BLaER1 (cell line): ENCODE measurements around the gene FNTB.

Source experiments
- H3K27ac ChIP-seq: shearing (Covaris generic); formaldehyde crosslinking; 2 replicates; pipeline ENCODE4 v1.8.1; 2022
- H3K27me3 ChIP-seq: shearing (Covaris generic); formaldehyde crosslinking; 2 replicates; pipeline ENCODE4 v1.8.1; 2022
- H3K36me3 ChIP-seq: shearing (Covaris generic); formaldehyde crosslinking; 2 replicates; pipeline ENCODE4 v1.8.1; 2022
- H3K4me1 ChIP-seq: shearing (Covaris generic); formaldehyde crosslinking; 2 replicates; pipeline ENCODE4 v1.8.1; 2022
- H3K4me2 ChIP-seq: shearing (Covaris generic); formaldehyde crosslinking; 2 replicates; pipeline ENCODE4 v1.8.1; 2022
- H3K4me3 ChIP-seq: shearing (Covaris generic); formaldehyde crosslinking; 2 replicates; pipeline ENCODE4 v1.8.1; 2022
- H3K9ac ChIP-seq: shearing (Covaris generic); formaldehyde crosslinking; 2 replicates; pipeline ENCODE4 v1.8.1; 2022
- H3K9me3 ChIP-seq: shearing (Covaris generic); formaldehyde crosslinking; 2 replicates; pipeline ENCODE4 v1.8.1; 2022
- H4K20me1 ChIP-seq: shearing (Covaris generic); formaldehyde crosslinking; 2 replicates; pipeline ENCODE4 v1.8.1; 2022
- Cebpa-rat ChIP-seq: shearing (Covaris generic); IDR thresholded peaks from 2 replicates; pipeline ENCODE4 v1.8.1; 2022

The FNTB gene

GRCh38 chr14:65092349-65092748 lies 105.7 kb downstream of the FNTB start:
- Histone ChIP-seq H3K9ac (no peak overlapping the region), H3K4me3 (no peak overlapping the region), H3K27ac (no peak overlapping the region), H3K27me3 (no peaks in the 10 kb centered on the region), H3K36me3 (peaks cover 100% of the 10 kb centered on the region), H3K4me2 (no peak overlapping the region), H3K9me3 (peaks cover 33% of the 10 kb centered on the region), H4K20me1 (peaks cover 87% of the 10 kb centered on the region), H3K4me1 (peaks cover 16% of the 10 kb centered on the region)
- TF ChIP-seq Cebpa-rat = no peak

- no peak for TF ChIP-seq Cebpa-rat
- no peak overlapping the region for H3K9ac ChIP-seq
- H3K4me1 ChIP-seq = peaks cover 50% of the 10 kb centered on the region
- H3K27ac ChIP-seq = no peak overlapping the region
- H4K20me1 ChIP-seq = peaks cover 100% of the 10 kb centered on the region
- H3K9me3 ChIP-seq = no peaks in the 10 kb centered on the region
- H3K27me3 ChIP-seq = no peaks in the 10 kb centered on the region
- H3K36me3 ChIP-seq = peaks cover 83% of the 10 kb centered on the region
- H3K4me2 ChIP-seq = peak overlapping the region; percentile 43
- no peak overlapping the region for H3K4me3 ChIP-seq
Observed at GRCh38 chr14:65095633-65096205, 109.0 kb downstream of the FNTB start.

DNA sequence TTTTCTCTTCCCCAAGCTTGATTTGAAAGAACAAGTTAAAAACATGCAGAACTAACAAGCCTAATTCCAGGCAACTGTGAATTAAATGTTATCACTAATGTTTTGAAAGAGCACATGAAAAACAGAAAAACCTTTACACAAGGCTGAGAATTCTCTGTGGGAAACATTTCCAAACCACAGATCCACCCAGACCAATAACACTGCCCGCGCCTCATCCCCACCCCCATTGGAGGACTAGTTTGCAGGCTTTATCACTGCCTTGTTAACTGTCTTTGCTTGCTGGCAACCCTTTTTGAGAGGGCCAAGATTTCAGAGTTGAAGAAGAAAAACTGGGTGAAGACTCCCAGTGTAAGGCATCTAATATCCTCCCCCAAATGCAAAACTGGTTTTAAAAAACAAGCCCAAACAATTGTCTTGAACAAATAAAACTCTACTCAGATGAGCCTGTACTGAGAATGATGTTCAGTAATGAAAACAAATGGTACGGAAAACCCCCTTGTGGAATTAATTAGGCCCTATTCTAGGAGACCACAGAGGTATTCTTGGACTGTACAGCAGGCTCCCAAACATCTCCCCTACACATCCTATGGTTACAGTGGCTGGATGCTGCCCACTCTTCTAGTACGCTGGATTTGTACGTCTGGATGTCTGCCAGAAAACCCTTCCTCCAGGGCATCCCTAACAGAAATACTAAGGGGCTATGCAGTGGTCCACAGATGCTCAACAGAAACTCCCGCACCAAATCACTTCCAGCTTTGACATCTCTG lies 109.8 kb downstream of the FNTB start:
- peaks cover 75% of the 10 kb centered on the region for H3K36me3 ChIP-seq
- no peak for TF ChIP-seq Cebpa-rat
- H4K20me1 ChIP-seq = peaks cover 98% of the 10 kb centered on the region
- peak overlapping the region; percentile 43 for H3K4me2 ChIP-seq
- no peak overlapping the region for H3K4me3 ChIP-seq
- no peak overlapping the region for H3K9ac ChIP-seq
- no peaks in the 10 kb centered on the region for H3K9me3 ChIP-seq
- peaks cover 54% of the 10 kb centered on the region for H3K4me1 ChIP-seq
- H3K27ac ChIP-seq = no peak overlapping the region
- H3K27me3 ChIP-seq = no peaks in the 10 kb centered on the region

DNA sequence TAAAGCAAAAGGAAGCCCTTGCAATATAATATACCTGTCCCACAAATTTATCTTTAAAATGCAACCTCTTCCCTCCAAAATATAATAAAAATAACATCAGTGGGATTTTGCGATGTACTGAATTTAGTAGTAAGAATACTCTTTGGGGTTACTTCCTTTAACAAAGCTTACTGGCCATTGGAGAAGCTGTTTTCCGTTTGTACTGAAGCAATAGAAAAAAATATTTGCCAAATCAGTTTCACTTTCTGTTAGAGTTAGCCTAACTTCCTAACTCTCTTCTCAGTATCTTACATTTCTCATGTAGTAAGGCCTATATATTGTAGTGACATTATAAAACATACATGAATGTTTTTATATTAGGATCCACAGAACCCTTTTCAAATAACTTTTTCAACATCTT lies 111.9 kb downstream of the FNTB start:
- H3K4me2 ChIP-seq = peak overlapping the region; percentile 89
- no peak overlapping the region; the same call in 1 of the 2 replicates for H3K9ac ChIP-seq
- no peak for TF ChIP-seq Cebpa-rat
- H3K4me3 ChIP-seq = peak overlapping the region; percentile 48
- no peaks in the 10 kb centered on the region for H3K27me3 ChIP-seq
- H3K4me1 ChIP-seq = peaks cover 59% of the 10 kb centered on the region
- H3K27ac ChIP-seq = peak overlapping the region; percentile 36; the same call in 1 of the 2 replicates
- H4K20me1 ChIP-seq = peaks cover 82% of the 10 kb centered on the region
- peaks cover 54% of the 10 kb centered on the region for H3K36me3 ChIP-seq
- no peaks in the 10 kb centered on the region for H3K9me3 ChIP-seq

- Histone ChIP-seq H3K9ac (peak overlapping the region; percentile 94), H3K4me3 (peak overlapping the region; percentile 98), H3K27ac (peak overlapping the region; percentile 93), H3K4me2 (peak overlapping the region; percentile 89), H4K20me1 (peaks cover 58% of the 10 kb centered on the region), H3K27me3 (no peaks in the 10 kb centered on the region), H3K36me3 (peaks cover 30% of the 10 kb centered on the region), H3K9me3 (no peaks in the 10 kb centered on the region), H3K4me1 (peaks cover 80% of the 10 kb centered on the region)
- TF ChIP-seq Cebpa-rat = no peak
Observed at GRCh38 chr14:65100922-65101541, 114.3 kb downstream of the FNTB start.

DNA sequence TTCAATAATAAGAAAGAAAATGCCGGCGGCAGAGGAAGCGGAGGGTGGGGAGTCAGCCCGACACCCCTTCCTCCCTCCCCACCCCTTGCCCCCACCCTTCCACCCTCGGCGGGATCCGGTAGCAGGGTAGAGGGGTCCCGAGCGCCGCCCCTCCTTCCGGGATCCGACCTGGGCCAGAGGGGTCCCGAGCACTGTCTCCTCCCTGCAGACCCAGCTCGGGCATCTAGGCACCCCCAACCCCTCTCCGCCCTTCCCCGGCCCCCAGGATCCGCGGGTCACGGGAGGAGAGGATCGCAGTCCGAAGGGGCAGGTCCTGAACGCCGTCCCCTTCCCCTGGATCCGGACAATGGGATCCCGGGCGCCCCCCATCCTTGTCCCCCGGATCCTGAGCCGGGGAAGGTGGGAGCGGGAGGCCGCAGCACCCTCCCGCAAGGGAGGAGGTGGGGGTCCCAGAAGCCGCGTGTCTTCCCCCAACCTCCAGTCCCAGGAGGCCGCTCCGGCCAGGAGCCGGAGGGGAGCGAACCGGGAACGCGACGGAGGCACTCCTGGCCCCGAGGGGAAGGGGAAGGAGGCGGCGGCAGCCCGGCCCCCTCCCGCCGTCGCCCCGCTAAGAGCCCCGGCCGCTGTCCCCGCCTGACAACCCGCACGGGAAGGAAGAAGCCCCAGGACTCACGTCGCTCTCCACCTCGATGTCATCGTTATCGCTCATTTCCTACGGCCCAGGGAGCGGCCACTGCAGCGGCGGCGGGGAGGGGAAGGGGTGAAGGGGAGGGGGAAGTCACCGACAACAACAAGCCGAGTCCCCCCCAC lies 115.1 kb downstream of the FNTB start:
- no peaks in the 10 kb centered on the region for H3K27me3 ChIP-seq
- peaks cover 22% of the 10 kb centered on the region for H3K36me3 ChIP-seq
- H3K9ac ChIP-seq = peak overlapping the region; percentile 94
- H4K20me1 ChIP-seq = peaks cover 50% of the 10 kb centered on the region
- H3K27ac ChIP-seq = peak overlapping the region; percentile 93
- peak overlapping the region; percentile 98 for H3K4me3 ChIP-seq
- TF ChIP-seq Cebpa-rat = no peak
- peaks cover 80% of the 10 kb centered on the region for H3K4me1 ChIP-seq
- H3K4me2 ChIP-seq = peak overlapping the region; percentile 89
- no peaks in the 10 kb centered on the region for H3K9me3 ChIP-seq

GRCh38 chr14:65102441-65103149 lies 115.9 kb downstream of the FNTB start, which contains the start of gene MAX:
Gene MAX, minus strand, starts transcription at chr14:65102517. Its CDS starts 178 bp downstream, at chr14:65102339.
- H3K4me3 ChIP-seq = peak within 1 kb of the TSS; percentile 98
- peaks cover 42% of the 10 kb centered on the region for H4K20me1 ChIP-seq
- peak within 1 kb of the TSS; percentile 93 for H3K27ac ChIP-seq
- H3K27me3 ChIP-seq = no peaks in the 10 kb centered on the region
- H3K9ac ChIP-seq = peak within 1 kb of the TSS; percentile 94
- peaks cover 15% of the 10 kb centered on the region; the same call in 1 of the 2 replicates for H3K36me3 ChIP-seq
- H3K4me2 ChIP-seq = peak within 1 kb of the TSS; percentile 89
- H3K4me1 ChIP-seq = peaks cover 80% of the 10 kb centered on the region
- no peak for TF ChIP-seq Cebpa-rat
- H3K9me3 ChIP-seq = no peaks in the 10 kb centered on the region

DNA sequence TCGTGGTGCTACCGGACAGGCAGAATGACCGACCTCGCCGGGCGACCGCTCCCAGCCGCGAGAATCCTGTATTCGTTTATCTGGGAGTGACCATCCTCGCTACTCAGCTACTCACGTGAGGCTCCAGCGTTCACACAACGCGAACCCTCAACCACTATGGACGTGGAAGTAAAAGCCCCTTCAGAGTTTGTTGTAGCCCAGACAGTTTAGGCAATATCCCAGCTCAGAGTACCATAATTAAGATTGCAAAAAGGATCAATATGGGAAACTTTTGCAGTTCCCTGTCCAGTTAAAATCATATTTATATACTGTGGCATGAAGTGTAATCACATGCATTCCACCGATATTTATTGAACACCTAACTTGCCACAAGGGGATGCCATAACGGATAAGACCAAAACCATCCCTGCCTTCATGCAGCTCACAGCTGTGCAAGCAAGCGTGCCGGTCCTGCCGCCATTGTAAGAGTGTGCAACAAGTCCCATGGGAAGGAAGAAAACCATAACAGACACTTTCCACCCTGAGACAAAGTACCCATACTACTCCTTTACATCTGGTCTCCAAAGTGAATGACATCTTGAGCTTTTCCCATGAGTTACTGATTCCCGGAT lies 116.6 kb downstream of the FNTB start:
- Histone ChIP-seq H4K20me1 (peaks cover 36% of the 10 kb centered on the region), H3K4me3 (peak overlapping the region; percentile 74), H3K4me2 (peak overlapping the region; percentile 84), H3K9ac (peak overlapping the region; percentile 63), H3K9me3 (no peaks in the 10 kb centered on the region), H3K4me1 (peaks cover 80% of the 10 kb centered on the region), H3K27me3 (no peaks in the 10 kb centered on the region), H3K36me3 (peaks cover 8% of the 10 kb centered on the region; the same call in 1 of the 2 replicates), H3K27ac (peak overlapping the region; percentile 61; the same call in 1 of the 2 replicates)
- no peak for TF ChIP-seq Cebpa-rat
